ENCODE data around the gene MGLL. TPM values are rescaled to one million over a fixed set of nuclear protein-coding genes. Genes with fewer than 3 reads are reported as not detected.

The MGLL gene
- total RNA-seq, 2 experiments from 2014 or later = 1.5 to 1.7 TPM

DNA sequence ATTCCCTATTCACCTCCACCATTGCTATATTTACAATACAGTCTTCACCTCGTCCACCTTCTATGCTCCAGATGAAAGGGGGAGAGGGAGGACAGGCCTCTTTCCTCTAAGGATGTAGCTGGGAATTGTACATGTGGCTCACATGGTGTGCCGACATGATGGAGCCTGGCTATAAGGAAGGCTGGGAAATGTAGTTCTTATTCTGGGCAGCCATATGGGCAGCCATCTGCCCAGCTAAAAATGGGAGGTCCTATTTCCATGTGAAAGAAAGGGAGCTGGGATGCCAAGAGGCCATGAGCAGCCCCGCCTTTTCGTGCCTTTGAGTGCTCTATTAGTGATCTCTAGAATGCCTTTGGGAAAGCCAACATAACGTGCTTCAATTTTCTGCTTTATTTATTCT is 27.1 kb upstream of the MGLL start:
- no peaks in the 10 kb centered on the region for H3K36me3 Mint-ChIP-seq (ENCODE audit: low read depth)
- H3K4me1 Mint-ChIP-seq = no peaks in the 10 kb centered on the region
- no peak overlapping the region for H3K4me3 Mint-ChIP-seq
- H3K9me3 Mint-ChIP-seq = no peaks in the 10 kb centered on the region
- DNase-seq = no peak
- H3K27me3 Mint-ChIP-seq = peaks cover 25% of the 10 kb centered on the region
- no peak overlapping the region for H3K27ac Mint-ChIP-seq
- POLR2A ChIA-PET = no interaction called here
- CTCF ChIA-PET = no interaction called here

DNA sequence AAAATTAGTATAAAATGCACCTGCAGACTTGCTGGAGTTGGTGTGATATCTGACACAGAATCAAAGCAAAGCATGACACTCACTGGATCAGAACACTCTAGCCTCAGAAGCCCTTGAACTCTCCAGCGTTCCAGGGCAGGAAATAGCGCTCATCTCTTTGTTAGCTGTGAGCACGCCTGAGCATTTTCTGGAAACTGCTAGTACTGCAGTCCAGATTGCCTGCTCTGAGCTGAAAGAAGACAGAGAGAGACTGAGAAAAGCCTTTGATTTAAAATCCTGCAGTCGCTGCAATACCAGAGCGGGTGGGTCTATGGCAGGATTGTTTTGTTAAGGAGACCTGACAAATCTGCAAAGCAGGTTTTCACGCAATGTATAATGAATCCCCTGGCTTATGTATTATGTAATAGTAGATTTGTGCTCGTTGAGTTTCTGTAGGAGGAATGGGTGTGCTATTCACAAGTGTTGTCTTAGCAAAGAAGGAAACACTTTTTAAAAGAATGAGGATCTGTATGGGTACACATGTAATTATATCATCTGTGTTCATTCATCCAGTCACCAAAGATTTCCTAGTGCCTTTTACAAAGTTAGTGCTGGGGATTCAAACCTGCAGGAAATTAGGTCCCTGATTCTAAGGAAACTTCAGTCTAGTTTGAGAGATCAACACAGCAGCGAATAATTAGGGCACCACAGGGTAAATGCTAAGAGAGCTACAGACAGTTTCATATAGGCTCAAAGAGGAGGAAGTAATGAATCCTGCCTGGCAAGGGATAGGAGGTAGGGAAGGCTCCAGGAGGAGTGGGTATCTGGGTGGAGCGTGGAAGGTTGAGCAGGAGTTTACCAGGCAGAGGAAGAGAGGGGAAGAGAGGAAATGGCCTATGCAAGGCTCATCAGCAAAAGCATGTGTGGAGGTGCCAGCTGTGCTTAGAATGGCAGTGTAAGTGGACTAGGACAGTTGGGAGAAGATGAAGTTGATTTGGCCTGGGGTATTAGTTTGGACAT is 26.1 kb upstream of the MGLL start:
- Mint-ChIP-seq H3K9me3 (no peaks in the 10 kb centered on the region), H3K36me3 (ENCODE audit: low read depth) (no peaks in the 10 kb centered on the region), H3K27me3 (peaks cover 21% of the 10 kb centered on the region), H3K4me1 (no peaks in the 10 kb centered on the region), H3K4me3 (no peak overlapping the region), H3K27ac (no peak overlapping the region)
- DNase-seq = no peak
- CTCF ChIA-PET = no interaction called here
- POLR2A ChIA-PET = no interaction called here

DNA sequence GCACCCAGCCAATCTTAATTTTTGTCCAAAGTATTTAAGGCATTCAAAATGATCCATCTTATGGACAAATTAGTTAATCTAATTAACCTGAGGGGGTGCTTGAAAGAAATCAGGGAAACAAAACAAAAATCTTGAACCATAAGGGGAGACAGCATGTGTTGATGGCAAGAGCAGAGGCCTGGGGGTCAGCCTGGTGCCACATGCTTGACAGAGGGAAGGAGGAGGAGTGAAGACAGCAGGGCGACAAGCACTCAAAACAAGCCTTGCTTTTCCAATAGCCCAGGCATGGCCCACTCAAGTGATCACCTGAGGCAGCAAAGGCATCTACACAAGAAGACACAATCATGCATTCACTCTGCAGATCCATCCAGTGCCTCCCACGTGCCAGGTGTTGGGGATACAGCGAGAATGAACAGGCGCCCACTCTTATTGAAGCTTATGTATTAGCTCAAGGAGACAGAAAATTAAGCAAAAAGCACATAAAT is 25.0 kb upstream of the MGLL start:
- ChIA-PET POLR2A (no interaction called here), CTCF (no interaction called here)
- no peaks in the 10 kb centered on the region for H3K4me1 Mint-ChIP-seq
- H3K27ac Mint-ChIP-seq = no peak overlapping the region
- no peaks in the 10 kb centered on the region for H3K36me3 Mint-ChIP-seq (ENCODE audit: low read depth)
- no peaks in the 10 kb centered on the region for H3K9me3 Mint-ChIP-seq
- H3K27me3 Mint-ChIP-seq = peaks cover 21% of the 10 kb centered on the region
- no peak overlapping the region for H3K4me3 Mint-ChIP-seq
- DNase-seq = no peak

DNA sequence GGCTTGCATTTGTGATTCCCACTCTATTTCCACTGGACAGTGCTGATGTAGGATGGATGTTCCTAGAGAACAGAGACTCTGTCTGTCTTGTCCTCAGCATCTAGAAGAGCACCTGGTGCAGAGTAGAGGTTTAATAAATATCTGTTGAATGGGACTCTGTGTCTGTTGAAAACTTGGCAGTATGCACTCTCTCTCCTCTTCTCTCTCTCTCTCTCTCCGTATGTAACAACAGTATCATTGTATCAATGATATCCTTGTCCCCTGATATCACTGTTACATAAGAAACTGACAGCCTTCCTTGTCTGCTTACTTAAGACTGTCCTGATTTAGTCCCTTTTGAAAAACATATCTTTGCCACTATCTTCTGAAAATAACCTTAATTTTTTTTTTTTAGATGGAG is 24.3 kb upstream of the MGLL start:
- H3K4me1 Mint-ChIP-seq = no peaks in the 10 kb centered on the region
- no peak for DNase-seq
- H3K27me3 Mint-ChIP-seq = peaks cover 23% of the 10 kb centered on the region
- H3K9me3 Mint-ChIP-seq = no peaks in the 10 kb centered on the region
- ChIA-PET CTCF (no interaction called here), POLR2A (no interaction called here)
- no peak overlapping the region for H3K4me3 Mint-ChIP-seq
- H3K36me3 Mint-ChIP-seq (ENCODE audit: low read depth) = no peaks in the 10 kb centered on the region
- H3K27ac Mint-ChIP-seq = no peak overlapping the region

DNA sequence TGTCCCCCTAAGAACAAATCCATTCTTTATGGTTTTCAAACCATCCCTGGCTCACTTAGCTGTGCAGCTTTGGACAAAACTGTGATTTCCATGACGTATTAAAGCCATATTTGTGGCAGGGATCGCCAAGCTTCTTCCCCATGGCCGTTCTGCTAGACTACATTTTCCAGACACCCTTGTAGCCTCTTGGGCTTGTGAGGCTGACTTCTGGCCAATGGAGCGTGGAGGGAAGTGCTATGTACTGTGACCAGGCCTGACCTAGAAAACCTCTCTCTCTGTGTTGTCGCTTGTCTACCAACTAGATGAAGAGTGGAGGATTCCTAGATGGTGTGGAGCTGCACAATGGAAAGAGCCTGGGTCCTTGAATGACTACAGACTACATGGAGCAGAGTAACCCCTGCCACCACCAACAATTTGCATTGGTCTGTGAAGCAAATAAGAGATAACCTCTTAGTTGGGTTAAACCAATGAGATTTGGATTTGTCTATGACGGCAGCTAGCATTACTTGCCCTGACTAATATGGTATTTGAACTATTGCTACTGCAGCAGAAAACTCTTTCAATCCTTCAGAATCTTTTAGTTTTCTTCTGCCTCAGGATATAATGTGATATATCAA is 22.1 kb upstream of the MGLL start:
- ChIA-PET CTCF (no interaction called here), POLR2A (no interaction called here)
- Mint-ChIP-seq H3K27me3 (peaks cover 24% of the 10 kb centered on the region), H3K36me3 (ENCODE audit: low read depth) (no peaks in the 10 kb centered on the region), H3K4me3 (no peak overlapping the region), H3K9me3 (no peaks in the 10 kb centered on the region), H3K27ac (no peak overlapping the region), H3K4me1 (no peaks in the 10 kb centered on the region)
- DNase-seq = no peak

DNA sequence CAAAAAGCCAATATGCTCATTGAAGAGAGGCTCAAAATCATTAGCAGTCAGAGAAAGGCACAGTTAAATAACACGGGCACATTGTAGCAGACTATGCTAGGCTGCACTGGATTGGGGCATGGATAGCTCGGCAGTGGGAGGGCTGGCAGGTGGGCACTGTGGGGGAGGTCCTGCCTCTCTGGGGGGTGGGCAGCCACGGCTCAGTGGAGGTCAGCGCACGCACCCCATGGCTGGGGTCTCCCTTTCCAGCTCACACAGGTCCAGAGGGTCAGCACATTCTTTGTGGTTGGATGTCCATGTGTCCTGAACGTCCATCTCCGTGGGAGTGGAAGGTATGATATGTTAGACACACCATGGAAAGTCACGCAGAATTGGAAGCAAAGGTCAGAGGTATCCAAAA is 18.4 kb upstream of the MGLL start:
- DNase-seq = no peak
- Mint-ChIP-seq H3K9me3 (no peaks in the 10 kb centered on the region), H3K4me1 (no peaks in the 10 kb centered on the region), H3K4me3 (no peak overlapping the region), H3K27me3 (peaks cover 13% of the 10 kb centered on the region), H3K27ac (no peak overlapping the region), H3K36me3 (ENCODE audit: low read depth) (no peaks in the 10 kb centered on the region)
- ChIA-PET POLR2A (no interaction called here), CTCF (interaction anchor here (1.4 kb wide), 1 partner anchor 10 kb away, joined by 3 read pairs; no protein-coding TSS in a partner anchor)

DNA sequence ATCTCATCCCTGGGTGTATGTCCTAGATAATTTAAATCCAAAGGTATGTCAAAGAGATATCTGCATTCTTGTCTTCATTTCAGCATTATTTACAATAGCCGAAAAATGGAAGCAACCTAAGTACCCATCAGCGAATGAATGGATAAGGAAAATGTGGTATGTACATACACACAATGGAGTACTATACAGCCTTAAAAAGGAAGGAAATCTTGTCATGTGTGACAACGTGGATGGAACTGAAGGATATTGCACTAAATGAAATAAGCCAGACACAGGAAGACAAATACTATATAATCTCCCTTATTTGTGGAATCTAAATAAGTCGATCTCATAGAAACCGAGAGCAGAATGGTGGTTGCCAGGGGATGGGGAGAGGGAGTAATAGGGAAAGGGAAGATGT is 16.8 kb upstream of the MGLL start:
- H3K27ac Mint-ChIP-seq = no peak overlapping the region
- H3K9me3 Mint-ChIP-seq = no peaks in the 10 kb centered on the region
- H3K4me3 Mint-ChIP-seq = no peak overlapping the region
- ChIA-PET POLR2A (no interaction called here), CTCF (no interaction called here)
- no peaks in the 10 kb centered on the region for H3K4me1 Mint-ChIP-seq
- no peak for DNase-seq
- H3K27me3 Mint-ChIP-seq = peaks cover 9% of the 10 kb centered on the region
- H3K36me3 Mint-ChIP-seq (ENCODE audit: low read depth) = no peaks in the 10 kb centered on the region

DNA sequence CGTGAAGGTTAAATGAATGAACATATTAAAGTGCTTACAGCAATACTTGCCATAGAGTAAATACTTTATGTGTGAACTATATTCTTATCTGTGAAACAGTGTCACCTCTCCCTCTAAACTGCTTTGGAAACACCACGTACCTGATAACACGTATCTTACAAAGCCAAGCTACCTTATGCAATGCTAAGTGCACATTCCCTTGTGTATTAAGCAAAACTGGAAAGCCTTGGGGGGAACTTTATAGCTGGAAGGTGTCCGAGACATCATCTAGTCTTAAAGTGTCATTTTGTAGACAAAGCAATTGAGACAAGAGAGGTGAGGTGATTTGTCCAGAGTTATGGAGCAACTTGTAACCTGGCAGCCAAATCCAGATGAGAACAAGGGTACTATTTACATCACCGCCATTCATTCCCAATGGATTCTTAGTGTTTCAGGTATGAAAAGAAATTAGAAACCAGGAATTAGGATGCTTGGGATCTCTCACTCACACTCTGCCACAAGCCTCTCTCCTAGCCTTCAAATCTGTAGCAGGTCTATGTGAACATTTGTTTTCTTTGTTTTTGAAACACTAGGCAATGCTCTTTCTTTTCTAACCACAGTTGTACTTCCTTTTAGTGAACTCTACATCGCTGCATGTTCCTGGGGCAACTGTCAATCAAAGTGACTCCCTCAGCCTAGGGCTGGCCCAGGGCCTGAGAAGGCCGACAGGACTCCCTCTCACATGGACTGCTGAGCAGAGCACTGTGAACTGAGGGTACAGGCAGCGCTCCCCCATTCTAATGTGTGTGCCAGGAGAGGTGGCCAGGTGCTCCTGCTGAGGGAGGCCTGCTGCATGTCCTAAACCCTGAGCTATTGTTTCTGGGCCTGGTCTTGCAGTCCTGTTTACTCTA is 13.9 kb upstream of the MGLL start:
- Mint-ChIP-seq H3K4me1 (no peaks in the 10 kb centered on the region), H3K36me3 (ENCODE audit: low read depth) (no peaks in the 10 kb centered on the region), H3K27ac (no peak overlapping the region), H3K9me3 (no peaks in the 10 kb centered on the region), H3K4me3 (no peak overlapping the region), H3K27me3 (peaks cover 10% of the 10 kb centered on the region)
- ChIA-PET CTCF (no interaction called here), POLR2A (no interaction called here)
- DNase-seq = no peak

DNA sequence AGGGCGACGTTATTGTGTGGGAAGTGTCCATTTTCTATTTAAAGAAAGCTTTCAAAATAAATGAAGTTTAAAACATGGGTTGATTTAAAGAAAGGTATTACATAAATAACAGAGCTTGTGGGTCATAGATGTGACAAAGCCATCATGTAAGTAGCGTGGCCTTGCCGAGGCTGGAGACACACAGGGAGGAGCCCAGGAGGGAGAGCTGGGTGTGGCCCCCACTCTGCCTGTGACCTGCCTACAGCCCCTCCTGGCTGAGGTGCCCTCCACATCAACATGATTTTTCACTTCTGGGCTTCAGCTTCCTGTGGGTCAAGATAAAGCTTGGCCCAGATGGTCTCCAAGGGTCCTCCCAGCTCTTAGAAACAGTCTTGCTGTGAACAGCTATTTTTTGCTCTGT is 12.5 kb upstream of the MGLL start:
- Mint-ChIP-seq H3K27me3 (peaks cover 17% of the 10 kb centered on the region), H3K36me3 (ENCODE audit: low read depth) (peaks cover 4% of the 10 kb centered on the region), H3K4me3 (no peak overlapping the region), H3K4me1 (no peaks in the 10 kb centered on the region), H3K9me3 (peaks cover 6% of the 10 kb centered on the region), H3K27ac (no peak overlapping the region)
- CTCF ChIA-PET = interaction anchor here (1.0 kb wide), 1 partner anchor 260 kb away, joined by 8 read pairs; no protein-coding TSS in a partner anchor
- no peak for DNase-seq
- POLR2A ChIA-PET = no interaction called here

DNA sequence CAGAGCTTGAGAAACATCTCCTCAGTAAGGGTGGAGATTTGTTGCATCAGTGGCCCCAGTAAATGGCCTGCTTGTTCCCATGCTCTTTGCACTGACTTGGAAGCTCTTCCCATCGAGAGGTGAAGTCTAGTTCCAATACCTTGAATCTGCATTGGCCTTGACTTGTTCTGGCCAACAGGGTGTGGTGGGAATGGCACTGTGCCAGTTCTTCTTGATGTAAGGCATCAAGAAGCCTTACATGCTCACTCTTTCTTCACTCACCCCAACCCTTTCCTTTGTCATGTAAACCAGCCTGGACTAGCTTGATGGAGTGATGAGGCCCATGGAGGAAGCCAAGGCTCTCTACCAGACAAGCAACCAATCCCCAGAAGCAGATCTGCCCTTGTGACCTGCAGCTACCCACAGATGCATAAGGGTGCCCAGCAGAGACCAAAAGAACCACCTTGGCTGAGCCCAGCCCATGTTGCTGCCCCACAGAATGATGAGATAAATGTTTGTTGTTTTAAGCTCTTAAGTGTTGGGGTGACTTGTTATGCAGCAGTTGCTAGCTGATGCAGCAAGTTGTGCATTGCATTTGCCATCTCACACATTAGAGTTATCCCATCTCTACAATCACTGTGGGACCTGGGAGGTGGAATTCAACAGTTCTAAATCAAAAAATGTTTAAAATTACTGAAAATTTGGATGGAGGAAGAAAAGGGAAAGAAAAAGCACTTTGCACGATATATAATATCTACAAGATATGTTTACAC is 11.1 kb upstream of the MGLL start:
- H3K9me3 Mint-ChIP-seq = peaks cover 13% of the 10 kb centered on the region
- H3K4me1 Mint-ChIP-seq = no peaks in the 10 kb centered on the region
- no peak overlapping the region for H3K27ac Mint-ChIP-seq
- peaks cover 17% of the 10 kb centered on the region for H3K27me3 Mint-ChIP-seq
- H3K4me3 Mint-ChIP-seq = no peak overlapping the region
- ChIA-PET CTCF (interaction anchor here (1.1 to 2.7 kb wide), 2 partner anchors 139 to 258 kb away, joined by 3 to 8 read pairs; no protein-coding TSS in a partner anchor), POLR2A (no interaction called here)
- peaks cover 7% of the 10 kb centered on the region for H3K36me3 Mint-ChIP-seq (ENCODE audit: low read depth)
- DNase-seq = no peak

DNA sequence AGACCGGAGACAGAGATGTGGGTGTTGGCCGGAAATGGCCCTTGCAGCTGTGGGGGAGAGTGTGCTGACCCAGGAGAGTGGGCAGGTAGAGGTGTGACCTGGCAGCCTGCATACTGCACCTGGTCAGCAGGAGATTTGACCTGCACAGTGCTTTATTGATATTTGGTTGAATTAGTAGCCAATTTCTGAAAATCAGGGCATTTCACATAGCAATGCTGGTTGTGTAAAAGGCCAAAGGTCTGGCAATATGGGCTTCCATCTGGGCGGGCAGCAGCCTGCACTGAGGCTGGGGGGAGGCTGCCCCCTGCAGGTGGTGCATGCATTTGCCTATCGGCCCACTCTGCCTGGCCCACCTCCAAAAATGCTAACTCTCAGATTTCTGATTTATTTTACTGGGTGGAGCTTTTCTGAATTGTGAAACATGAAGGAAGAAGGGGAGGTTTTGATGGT is 9.4 kb upstream of the MGLL start:
- Mint-ChIP-seq H3K4me1 (no peaks in the 10 kb centered on the region), H3K36me3 (ENCODE audit: low read depth) (peaks cover 7% of the 10 kb centered on the region), H3K4me3 (no peak overlapping the region), H3K27me3 (peaks cover 23% of the 10 kb centered on the region), H3K27ac (no peak overlapping the region), H3K9me3 (peaks cover 15% of the 10 kb centered on the region)
- ChIA-PET CTCF (interaction anchor here (1.0 to 2.7 kb wide), 5 partner anchors 126 to 257 kb away, joined by 3 to 12 read pairs (median 8); no protein-coding TSS in a partner anchor), POLR2A (no interaction called here)
- DNase-seq = peak; percentile 41

DNA sequence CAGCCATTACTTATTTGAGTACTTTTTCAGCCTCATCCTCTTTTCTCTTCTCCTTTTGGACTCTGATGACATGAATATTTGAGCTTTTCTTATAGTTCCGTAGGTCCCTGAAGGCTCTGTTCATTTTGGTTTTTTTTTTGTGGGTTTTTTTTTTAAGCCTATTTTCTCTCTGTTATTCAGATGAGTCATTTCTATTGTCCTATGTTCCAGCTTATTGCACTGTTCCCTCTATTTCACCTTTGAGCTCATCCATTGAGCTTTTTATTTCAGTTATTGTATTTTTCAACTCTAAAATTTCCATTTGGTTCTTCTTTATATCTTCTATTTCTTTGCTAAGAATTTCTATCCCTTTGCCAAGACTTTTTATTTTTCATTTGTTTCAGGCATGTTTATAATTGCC is 7.2 kb upstream of the MGLL start:
- Mint-ChIP-seq H3K27ac (no peak overlapping the region), H3K4me3 (no peak overlapping the region), H3K9me3 (peaks cover 15% of the 10 kb centered on the region), H3K27me3 (peaks cover 38% of the 10 kb centered on the region), H3K4me1 (peaks cover 3% of the 10 kb centered on the region), H3K36me3 (ENCODE audit: low read depth) (peaks cover 7% of the 10 kb centered on the region)
- CTCF ChIA-PET = no interaction called here
- DNase-seq = no peak
- POLR2A ChIA-PET = no interaction called here

All from activated CD4-positive, alpha-beta memory T cell treated with anti-CD3 and anti-CD28 coated beads, Interleukin-2, amount 10 ng/mL, durations not matched to agents 7 days and 5 days (primary cell).